EL (cell line): ENCODE results near the gene RNF151.
A peak's percentile ranks its signal among the peaks of the same experiment; 100 is the strongest.
"Not testable (repeated sequence)": the region's sequence is repeated elsewhere in the genome, so short reads cannot be mapped to it uniquely, and the experiment has no call there.

Source experiments
- DNase-seq: peaks from one replicate; pipeline ENCODE4 v3.0.0-alpha.2; 2016

RNF151 gene

DNA sequence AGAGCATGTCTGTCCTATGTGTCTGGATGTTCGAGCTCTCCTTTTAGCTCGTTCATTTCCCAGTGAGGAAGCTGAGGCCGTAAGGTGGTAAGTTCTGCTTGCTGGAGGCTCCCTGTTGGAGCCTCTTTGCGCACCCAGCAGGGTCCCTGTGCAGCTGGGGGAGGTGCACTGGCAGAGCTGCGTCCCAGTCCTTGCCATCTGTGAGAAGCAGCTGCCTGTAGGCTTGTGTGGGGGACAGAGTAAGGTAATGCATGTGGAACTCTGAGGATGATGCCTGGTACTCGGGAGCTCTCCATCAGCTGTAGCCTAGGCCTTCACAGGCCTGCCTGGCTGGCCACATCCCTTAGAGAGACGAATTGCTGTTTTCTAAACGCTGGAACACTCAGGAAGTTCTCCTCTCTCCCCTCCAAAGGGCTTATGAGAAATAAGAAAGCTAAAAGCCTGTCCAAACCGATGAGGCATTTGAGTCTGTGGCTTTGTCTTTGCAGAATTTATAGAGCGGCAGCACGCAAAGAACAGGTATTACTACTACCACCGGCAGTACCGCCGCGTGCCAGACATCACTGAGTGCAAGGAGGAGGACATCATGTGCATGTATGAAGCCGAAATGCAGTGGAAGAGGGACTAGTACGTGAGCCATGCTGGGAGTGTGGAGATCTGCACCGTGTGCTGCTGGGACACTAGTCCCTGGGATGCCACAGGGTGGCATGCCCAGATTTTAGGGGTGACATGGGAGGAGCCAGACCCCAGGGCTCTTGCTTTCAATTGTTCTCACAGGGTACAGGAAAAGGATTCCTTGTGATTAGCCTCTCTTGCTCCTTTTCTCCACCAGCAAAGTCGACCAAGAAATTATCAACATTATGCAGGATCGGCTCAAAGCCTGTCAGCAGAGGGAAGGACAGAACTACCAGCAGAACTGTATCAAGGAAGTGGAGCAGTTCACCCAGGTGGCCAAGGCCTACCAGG, 5.7 kb upstream of the RNF151 start:
- peak; percentile 67 for DNase-seq

DNA sequence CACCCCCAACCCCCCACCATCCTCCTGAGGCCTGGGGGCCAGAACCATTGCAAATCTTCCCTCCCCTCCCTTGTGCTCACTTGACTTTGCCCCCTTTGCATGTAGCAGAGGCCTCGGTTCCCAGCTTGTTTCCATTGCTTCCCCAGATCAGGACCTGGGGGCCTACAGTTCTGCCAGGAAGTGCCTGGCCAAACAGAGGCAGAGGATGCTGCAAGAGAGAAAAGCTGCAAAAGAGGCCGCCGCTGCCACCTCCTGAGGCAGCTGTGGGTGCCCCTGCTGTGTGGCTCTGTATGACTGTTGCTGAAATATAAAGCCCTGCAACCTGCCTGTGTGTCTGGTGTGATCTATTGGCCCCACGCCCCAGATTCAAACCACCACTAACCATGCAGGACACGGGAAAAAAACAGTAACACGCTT, 5.0 kb upstream of the RNF151 start:
- DNase-seq, result peak; percentile 33

DNA sequence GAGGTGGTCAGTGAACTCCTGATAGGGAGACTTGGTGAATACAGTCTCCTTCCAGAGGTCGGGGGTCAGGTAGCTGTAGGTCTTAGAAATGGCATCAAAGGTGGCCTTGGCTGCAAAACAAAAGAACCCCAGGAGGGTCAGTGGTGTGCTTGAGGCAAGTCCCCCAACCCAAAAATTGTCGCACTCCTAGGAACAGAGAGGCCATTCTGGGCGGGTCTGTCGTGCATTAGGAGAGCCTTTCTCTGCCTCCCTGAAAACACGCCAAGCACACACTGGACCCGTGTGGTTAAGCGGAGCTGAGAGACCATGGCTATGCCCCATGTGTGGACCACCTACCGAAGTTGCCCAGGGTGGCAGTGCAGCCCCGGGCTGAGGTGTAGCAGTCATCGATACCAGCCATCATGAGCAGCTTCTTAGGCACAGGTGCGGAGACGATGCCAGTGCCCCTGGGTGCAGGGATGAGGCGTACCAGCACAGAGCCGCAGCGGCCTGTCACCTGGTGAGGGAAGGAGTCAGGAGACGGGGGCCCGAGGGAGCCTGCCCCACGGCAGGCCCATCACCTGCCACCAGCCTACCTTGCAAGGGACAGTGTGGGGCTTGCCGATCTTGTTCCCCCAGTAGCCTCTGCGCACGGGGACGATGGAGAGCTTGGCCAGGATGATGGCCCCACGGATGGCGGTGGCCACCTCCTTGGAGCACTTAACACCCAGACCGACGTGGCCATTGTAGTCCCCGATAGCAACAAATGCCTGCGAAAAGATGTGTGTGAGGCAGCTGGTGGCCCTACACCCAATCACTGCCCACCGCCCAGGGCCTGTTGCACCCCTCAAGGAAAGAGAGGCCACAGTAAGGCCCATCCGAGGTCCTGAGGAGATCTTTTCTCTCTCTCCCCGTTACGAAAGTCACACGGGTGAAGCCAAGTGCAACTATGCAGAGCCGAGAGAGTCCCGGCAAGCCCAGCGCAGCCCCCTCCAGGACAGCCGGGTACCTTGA, 4.2 kb upstream of the RNF151 start:
- not testable (repeated sequence) for DNase-seq

DNA sequence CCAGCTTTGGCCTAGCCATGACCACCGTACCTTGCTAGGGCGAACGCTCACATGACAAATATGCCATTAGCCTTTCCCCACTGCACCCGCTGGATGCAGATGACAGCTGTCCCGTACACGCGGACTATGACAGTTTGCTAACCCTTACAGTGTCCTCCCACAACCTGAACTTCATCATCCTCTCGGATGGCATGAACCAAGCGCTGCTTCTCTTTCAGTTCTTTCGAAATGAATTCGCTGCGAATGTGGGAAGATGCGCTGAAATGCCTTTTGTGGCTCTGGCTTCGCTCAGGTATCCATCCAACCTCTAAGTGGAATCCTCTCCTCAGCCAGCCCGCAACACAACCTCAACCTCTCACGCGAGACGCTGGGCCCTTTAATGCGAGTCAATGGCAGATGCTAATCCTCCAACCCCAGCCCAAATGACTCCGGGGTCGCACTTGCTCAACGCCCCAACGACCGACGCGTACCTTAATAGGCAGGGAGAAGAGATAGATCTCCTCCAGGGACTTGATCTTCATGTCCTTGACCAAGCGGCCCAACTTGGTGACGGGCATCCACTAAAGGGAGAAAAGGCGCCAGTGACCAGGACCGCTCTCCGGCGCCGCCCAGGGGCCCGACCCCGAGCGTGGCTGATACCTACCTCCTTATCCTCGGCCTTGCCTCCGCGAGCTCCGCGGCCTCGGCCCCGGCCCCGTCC, 2.7 kb upstream of the RNF151 start:
- DNase-seq, result no peak

- peak; percentile 98 for DNase-seq
Observed at GRCh38 chr16:1964506-1965395, 1.9 kb upstream of the RNF151 start, which contains the start of gene RPS2. Gene RPS2 (minus strand): TSS chr16:1964826. CDS start chr16:1964625, 201 bp downstream.

DNA sequence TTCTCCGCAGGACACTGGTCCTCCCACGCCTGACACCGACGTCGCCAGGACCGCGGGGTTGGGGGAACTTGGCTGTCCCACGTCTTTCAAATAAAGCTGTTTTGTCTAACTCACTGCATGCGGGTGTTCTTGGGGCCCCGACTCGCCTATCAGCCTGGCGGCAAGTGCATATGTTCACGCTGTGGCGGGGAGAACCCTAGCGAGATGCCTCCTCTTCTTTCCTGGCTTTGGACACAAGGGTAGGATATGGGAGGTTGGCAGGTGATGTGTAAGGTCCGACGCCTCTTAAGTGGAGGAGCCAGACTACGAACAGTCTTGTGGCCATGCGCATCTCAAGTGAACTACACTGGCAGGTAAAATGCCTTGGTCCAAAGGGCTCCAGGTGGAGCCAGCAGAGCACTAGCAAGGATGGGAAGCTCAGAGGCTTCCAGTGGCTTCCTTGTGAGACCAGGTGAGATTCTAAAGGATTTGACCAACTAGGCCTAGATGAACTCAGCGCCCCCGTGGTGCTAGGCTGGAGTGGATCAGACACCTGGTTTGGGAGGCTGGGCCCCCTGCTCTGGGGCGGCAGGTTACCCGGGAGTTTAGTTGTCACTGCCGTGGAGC, 1.2 kb upstream of the RNF151 start:
- DNase-seq, result no peak

DNA sequence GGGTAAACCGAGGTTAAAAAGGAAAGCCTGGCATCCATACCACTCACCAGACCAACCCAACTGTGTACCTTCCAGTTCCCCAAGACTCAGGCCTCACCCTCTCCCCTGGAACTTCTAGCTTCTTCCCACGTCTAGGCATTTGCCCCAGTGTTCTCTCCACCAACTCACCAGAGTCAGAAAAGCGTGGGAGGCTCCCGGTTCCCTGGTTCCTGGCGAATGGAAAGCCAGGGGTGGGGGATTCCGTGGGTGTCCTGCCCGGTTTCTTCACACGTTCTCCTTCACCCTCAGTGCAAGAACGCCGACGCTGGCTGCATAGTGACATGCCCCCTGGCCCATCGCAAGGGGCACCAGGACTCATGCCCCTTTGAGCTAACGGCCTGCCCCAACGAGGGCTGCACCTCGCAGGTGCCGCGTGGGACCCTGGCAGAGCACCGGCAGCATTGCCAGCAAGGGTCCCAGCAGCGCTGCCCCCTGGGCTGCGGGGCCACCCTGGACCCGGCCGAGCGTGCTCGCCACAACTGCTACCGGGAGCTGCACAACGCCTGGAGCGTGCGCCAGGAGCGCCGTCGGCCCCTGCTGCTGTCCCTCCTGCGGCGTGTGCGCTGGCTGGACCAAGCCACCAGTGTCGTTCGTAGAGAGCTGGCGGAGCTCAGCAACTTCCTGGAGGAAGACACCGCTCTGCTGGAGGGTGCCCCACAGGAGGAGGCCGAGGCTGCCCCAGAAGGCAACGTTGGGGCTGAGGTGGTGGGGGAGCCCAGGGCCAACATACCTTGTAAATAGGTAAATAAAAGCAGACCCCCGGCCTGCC, 1.7 kb downstream of the RNF151 start:
- no peak for DNase-seq

GRCh38 chr16:1971796-1972489, 5.3 kb downstream of the RNF151 start, which contains the start of gene TBL3:
Gene TBL3 (plus strand): TSS chr16:1972053. CDS start chr16:1972165, 112 bp downstream.
- peak; percentile 94 for DNase-seq

DNA sequence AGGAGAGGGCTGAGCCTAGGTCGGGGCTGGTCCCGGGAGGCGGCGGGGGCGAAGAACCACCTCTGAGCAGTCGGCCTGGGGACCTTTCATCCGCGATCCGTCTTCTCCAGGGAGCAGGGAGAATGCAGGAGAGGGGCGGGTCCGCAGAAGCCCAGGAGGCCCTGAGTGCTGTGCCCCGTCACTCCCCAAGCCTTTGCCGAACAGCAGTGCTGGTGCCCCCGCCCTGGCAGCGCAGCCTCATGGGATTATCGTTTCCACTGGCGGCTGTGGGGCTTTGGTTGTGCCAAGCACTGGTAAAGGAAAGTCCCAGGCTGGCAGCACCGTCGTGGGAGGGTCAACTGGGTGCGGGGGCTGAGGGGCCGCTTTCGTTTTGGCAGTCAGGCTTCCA, 5.8 kb downstream of the RNF151 start:
- no peak for DNase-seq

DNA sequence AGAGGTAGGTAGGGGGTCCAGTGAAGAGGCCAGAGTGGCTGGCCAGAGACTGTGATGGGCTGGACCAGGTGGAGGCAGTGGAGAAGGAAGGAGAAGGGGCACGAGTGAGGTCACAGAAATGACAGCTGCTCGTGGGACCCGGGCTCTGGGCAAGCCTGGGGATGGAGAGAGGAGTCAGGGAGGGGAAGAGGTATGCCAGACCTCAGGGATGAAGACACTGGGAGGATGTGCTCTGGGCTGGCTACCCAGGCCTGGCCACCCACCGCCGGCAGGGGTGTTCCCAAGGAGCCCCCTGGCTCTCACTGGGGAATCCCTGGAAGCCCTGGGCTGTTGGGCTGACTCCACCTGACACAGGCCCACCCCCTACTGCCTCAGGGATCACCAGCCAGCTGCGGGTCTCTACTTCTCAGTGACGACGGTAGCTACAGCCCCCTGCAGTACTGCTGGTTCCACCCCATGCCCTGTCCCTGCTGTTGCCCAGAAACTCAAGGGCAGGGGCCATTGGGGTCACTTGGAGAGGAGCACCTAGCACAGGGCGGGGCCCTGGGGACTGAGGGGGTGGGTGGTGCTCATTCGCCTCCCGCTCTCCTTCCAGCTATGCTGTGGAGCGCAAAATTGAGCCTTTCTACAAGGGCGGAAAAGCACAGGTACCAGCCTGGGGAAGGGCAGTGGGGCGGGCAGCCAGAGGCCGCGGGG, 7.0 kb downstream of the RNF151 start:
- no peak for DNase-seq

DNA sequence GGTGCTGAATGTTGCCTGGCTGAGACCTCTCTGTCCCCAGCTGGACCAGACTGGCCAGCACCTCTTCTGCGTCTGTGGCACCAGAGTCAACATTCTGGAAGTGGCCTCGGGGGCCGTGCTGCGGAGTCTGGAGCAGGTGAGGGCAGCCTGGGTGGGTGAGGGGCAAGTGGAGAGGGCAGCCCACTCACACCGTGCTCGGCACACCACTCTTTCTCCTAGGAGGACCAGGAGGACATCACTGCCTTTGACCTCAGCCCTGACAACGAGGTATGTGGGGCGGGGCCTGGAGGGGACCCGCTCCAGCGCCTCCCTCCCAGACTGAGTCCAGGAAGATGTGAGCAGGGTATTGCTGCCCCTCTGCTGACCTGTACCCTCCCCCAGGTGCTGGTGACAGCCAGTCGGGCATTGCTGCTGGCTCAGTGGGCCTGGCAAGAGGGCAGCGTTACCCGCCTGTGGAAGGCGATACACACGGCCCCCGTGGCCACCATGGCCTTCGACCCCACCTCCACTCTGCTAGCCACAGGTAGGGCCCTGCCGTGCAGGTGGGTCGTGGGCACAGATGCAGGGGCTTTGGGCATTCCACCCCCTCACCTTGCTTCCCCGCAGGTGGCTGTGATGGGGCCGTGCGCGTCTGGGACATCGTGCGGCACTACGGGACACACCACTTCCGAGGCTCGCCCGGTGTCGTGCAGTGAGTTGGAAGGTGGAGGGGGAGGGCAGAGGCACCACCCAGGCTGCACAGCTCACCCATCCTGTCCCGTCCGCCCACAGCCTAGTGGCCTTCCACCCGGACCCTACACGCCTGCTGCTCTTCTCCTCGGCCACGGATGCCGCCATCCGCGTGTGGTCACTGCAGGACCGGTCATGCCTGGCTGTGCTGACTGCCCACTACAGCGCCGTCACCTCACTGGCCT, 7.8 kb downstream of the RNF151 start:
- DNase-seq, result no peak

DNA sequence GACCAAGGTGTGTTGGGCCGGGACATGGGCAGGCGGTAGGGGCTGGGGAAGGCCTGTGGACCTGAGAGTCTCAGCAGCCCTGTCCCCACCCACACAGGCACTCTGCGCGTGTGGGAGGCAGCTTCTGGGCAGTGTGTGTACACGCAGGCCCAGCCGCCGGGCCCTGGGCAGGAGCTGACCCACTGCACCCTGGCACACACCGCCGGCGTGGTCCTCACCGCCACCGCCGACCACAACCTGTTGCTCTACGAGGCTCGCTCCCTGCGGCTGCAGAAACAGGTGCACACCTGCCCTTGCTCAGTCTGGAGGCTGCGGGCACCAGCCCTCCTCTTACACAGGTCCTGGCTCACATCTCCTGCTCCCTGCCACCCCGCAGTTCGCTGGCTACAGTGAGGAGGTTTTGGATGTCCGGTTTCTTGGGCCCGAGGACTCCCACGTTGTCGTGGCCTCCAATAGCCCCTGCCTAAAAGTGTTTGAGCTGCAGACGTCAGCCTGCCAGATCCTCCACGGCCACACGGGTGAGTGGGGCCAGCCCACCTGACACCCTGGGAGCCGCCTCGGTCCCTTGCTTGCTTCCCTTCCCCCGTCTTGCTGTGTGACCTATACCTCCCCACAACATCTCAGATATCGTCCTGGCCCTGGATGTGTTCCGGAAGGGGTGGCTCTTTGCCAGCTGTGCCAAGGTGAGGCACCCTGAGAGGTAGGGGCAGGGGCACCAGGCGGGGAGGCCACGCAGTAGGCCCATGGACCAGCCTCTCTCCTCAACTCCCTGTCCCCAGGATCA, 9.0 kb downstream of the RNF151 start:
- no peak for DNase-seq

DNA sequence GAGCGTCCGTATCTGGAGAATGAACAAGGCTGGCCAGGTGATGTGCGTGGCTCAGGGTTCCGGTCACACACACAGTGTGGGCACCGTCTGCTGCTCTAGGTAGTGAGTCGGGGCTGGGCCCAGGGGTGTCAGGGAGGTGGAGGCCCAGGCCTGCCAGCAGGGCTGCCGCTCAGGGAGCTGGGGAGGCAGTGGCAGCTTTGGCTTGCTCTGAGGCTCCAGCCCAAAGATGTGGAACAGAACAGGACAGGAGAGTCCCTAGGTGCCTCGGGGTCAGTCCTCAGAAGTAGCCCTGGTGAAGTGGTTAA, 9.5 kb downstream of the RNF151 start:
- no peak for DNase-seq

DNA sequence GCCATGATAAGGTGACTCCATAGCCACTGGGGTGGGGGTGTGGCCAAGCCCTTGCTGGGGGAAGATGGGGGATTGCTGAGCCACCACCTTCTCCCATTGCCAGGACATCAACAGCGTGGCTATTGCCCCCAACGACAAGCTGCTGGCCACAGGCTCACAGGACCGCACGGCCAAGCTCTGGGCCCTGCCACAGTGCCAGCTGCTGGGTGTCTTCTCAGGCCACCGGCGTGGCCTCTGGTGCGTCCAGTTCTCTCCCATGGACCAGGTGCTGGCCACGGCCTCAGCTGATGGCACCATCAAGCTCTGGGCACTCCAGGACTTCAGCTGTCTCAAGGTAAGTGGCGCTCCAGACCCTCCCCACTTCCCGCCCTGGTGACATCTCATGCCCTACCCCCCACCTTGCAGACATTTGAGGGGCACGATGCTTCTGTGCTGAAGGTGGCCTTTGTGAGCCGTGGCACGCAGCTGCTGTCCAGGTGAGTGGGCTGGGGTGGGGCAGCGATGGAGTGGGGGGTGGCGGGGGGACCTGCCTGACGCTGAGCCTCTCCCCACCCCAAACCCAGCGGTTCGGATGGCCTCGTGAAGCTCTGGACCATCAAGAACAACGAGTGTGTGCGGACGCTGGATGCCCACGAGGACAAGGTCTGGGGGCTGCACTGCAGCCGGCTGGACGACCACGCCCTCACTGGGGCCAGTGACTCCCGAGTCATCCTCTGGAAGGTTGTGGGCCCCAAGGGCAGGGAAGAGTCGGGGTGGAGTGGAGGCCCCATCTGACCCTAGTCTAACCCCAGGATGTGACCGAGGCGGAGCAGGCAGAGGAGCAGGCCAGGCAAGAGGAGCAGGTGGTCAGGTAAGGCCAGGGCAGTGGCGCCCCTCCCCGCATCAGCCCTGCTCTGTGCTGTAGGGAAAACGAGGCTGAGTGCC, 10.6 kb downstream of the RNF151 start:
- no peak for DNase-seq

DNA sequence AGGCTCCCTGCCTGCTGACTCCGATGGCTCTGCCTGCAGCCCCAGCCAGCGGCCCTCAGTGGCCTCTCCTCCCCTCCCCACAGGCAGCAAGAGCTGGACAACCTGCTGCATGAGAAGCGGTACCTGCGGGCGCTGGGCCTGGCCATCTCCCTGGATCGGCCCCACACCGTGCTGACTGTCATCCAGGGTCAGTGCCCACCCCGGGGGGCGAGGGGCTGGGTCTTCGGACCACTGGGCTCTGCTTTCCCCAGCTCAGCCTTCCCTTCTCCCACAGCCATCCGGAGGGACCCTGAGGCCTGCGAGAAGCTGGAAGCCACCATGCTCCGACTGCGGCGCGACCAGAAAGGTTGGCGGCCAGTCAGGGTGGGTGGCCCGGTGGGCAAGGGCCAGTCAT, 11.2 kb downstream of the RNF151 start:
- no peak for DNase-seq
